ENCODE results near the gene CAB39.

DNA sequence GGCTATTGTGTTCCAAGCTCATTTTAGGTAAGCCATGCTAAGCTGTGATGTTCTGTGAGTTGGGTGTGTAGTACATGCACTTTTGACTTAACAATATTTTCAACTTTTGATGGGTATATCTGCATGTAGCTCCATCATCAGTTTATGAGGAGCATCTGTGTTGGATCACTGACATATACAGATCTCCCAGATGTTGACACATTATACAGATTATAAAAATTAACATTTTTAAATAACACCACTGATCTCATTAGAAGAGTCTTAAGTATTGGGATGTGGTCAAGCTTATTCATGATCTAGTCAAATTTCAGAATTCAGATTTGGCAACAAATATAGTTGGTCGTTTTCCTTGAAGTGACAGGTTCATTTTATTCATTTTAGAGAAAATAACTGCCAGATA is 51.7 kb downstream of the CAB39 start:
- TF ChIP-seq, protein P1, sequence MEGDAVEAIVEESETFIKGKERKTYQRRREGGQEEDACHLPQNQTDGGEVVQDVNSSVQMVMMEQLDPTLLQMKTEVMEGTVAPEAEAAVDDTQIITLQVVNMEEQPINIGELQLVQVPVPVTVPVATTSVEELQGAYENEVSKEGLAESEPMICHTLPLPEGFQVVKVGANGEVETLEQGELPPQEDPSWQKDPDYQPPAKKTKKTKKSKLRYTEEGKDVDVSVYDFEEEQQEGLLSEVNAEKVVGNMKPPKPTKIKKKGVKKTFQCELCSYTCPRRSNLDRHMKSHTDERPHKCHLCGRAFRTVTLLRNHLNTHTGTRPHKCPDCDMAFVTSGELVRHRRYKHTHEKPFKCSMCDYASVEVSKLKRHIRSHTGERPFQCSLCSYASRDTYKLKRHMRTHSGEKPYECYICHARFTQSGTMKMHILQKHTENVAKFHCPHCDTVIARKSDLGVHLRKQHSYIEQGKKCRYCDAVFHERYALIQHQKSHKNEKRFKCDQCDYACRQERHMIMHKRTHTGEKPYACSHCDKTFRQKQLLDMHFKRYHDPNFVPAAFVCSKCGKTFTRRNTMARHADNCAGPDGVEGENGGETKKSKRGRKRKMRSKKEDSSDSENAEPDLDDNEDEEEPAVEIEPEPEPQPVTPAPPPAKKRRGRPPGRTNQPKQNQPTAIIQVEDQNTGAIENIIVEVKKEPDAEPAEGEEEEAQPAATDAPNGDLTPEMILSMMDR (IDR thresholded peaks at IDR 0.05; ENCODE audit: poor library complexity, severe bottlenecking) = no peak
- TF ChIP-seq POLR2AphosphoS5 (IDR thresholded peaks at IDR 0.05) (no peak), EZH2 (IDR thresholded peaks at IDR 0.05; ENCODE audit: borderline replicate concordance, insufficient read depth, low read length, poor library complexity, severe bottlenecking) (no peak), EP300 (conservative IDR thresholded peaks at IDR 0.05; ENCODE audit: poor library complexity, severe bottlenecking) (no peak), RAD21 (conservative IDR thresholded peaks at IDR 0.05) (no peak), TAF1 (IDR thresholded peaks at IDR 0.05; ENCODE audit: low read depth) (no peak), SMC3 (conservative IDR thresholded peaks at IDR 0.05; ENCODE audit: poor library complexity) (no peak), MXI1 (conservative IDR thresholded peaks at IDR 0.05; ENCODE audit: poor library complexity, severe bottlenecking) (no peak)
- TF ChIP-seq, protein P2, sequence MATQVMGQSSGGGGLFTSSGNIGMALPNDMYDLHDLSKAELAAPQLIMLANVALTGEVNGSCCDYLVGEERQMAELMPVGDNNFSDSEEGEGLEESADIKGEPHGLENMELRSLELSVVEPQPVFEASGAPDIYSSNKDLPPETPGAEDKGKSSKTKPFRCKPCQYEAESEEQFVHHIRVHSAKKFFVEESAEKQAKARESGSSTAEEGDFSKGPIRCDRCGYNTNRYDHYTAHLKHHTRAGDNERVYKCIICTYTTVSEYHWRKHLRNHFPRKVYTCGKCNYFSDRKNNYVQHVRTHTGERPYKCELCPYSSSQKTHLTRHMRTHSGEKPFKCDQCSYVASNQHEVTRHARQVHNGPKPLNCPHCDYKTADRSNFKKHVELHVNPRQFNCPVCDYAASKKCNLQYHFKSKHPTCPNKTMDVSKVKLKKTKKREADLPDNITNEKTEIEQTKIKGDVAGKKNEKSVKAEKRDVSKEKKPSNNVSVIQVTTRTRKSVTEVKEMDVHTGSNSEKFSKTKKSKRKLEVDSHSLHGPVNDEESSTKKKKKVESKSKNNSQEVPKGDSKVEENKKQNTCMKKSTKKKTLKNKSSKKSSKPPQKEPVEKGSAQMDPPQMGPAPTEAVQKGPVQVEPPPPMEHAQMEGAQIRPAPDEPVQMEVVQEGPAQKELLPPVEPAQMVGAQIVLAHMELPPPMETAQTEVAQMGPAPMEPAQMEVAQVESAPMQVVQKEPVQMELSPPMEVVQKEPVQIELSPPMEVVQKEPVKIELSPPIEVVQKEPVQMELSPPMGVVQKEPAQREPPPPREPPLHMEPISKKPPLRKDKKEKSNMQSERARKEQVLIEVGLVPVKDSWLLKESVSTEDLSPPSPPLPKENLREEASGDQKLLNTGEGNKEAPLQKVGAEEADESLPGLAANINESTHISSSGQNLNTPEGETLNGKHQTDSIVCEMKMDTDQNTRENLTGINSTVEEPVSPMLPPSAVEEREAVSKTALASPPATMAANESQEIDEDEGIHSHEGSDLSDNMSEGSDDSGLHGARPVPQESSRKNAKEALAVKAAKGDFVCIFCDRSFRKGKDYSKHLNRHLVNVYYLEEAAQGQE (IDR thresholded peaks at IDR 0.05; ENCODE audit: borderline replicate concordance) = no peak

Measured in neural cell (in vitro differentiated cells).